ENCODE measurements around the gene FAM118A.
"Not testable (repeated sequence)": the region's sequence is repeated elsewhere in the genome, so short reads cannot be mapped to it uniquely, and the experiment has no call there.

FAM118A gene

DNA sequence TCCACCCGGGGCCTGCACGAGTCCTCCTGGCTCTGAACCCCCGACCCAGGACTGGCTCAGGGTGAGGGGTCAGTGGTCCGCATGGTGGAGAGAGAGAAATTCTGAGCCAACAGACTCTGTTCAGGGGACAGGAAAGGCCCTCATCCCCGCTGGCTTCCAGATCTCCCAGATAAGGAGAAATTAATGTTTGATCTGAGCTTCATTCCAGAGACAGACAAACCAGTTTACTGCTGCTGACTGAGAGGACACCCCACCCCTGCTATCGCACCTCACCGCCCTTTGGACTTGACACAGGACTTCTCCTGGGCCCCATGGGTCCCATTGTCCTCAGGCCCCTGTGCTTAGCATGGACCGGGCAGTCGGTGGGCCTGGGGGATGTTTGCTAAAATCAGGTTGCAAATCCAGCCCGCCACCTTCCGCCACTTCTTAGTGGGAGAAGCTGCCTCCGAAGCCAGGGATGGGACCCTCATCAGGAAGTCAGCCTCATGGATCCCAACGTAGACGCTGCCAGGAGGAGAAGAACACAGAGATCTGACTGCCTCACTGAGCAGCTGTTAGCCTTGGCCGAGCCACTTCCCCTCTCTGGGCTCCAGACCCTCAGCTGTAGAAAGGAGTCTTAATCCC, 36.2 kb upstream of the FAM118A start:
- no peak overlapping the region for H3K4me3 Mint-ChIP-seq
- DNase-seq (no peak), ATAC-seq (no peak)
- peaks cover 20% of the 10 kb centered on the region for H3K27me3 Mint-ChIP-seq
- no peaks in the 10 kb centered on the region for H3K9me3 Mint-ChIP-seq
- no peak overlapping the region for H3K27ac Mint-ChIP-seq
- peaks cover 27% of the 10 kb centered on the region for H3K4me1 Mint-ChIP-seq

DNA sequence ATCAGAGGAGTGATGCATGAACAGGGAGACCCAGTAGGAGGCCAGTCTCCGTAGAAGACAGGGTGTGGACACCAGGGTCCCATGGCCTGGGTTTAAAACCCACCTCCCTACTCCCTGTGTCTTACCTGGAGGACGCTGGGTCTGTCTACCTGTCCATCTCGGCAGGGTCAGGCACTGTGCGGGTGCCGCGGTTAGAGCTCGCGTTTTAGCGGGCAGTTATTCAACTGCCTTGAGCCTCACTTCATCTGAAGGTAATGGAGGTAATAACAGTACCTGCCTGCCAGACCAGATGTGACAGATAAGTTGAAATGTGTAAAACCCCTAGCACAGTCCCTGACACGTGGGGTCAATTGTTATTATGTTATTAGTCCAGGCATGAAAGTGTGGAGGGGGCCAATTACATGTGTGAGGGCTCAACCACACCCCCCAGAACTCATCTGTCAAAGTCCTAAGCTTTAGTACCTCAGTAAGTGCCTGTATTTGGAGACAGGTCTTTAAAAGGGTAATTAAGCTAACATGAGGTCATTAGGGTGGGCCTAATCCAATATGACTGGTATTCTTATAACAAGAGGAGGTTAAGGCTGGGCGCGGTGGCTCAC, 33.1 kb upstream of the FAM118A start:
- no peak overlapping the region for H3K4me3 Mint-ChIP-seq
- H3K4me1 Mint-ChIP-seq, result peaks cover 35% of the 10 kb centered on the region
- peaks cover under 1% of the 10 kb centered on the region for H3K27me3 Mint-ChIP-seq
- H3K27ac Mint-ChIP-seq, result no peak overlapping the region
- ATAC-seq (no peak), DNase-seq (no peak)
- no peaks in the 10 kb centered on the region for H3K9me3 Mint-ChIP-seq

DNA sequence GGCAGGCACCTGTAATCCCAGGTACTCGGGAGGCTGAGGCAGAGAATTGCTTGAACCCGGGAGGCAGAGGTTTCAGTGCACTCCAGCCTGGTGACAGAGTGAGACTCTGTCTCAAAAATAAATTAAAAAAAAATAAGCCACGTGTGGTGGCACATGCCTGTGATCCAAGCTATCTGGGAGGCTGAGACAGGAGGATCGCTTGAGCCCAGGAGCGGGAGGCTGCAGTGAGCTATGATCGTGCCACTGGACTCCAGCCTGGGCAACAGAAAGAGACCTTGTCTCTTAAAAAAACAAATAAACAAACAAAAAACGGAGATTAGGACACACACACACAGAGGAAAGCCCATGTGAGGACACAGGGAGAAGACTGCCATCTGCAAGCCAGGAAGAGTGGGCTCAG, 32.0 kb upstream of the FAM118A start:
- H3K9me3 Mint-ChIP-seq, ATAC-seq, DNase-seq, H3K4me3 Mint-ChIP-seq: not testable (repeated sequence)
- peaks cover 11% of the 10 kb centered on the region for H3K27me3 Mint-ChIP-seq
- peak overlapping the region; percentile 4 to 56 for H3K27ac Mint-ChIP-seq
- peaks cover 35% of the 10 kb centered on the region for H3K4me1 Mint-ChIP-seq

DNA sequence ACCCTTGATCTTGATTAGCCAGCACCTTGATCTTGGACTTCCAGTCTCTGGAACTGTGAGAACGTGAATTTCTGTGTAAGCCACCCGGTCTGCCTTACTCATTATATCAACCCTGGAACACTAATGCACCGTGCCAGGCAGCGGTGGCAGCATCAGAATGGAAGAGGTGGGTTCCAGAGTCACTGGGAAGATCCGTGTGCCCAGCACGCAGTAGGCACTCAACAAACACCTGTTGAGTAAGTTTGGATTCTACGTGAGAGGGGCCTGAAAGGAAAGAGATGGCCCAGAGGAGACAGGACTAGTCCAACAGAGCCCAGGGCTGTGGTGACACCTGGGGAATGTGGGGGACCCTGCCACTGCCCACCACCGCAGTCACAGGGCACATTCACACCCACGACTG, 31.6 kb upstream of the FAM118A start:
- peaks cover 35% of the 10 kb centered on the region for H3K4me1 Mint-ChIP-seq

DNA sequence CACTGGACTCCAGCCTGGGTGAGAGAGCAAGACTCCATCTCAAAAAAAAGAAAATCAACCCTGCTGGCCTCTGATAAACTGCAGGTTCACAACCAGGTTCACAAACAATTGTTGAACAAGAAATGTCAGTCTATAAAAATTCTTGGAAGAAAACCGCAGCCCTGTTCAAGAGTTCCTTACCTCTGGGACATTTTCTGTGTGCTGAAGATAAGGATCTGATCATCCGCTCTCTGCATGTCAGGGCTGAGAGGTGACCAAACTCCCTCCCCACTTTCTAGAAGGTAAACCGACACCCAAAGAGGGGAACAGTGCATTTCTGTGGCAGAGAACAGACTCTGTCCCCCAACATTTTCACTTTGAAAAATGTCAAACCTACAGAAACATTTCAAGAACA, 29.1 kb upstream of the FAM118A start:
- H3K4me3 Mint-ChIP-seq, result peak overlapping the region in 1 of 2 donors; percentile 0
- DNase-seq (no peak), ATAC-seq (no peak)
- peaks cover 48% of the 10 kb centered on the region for H3K4me1 Mint-ChIP-seq
- H3K27ac Mint-ChIP-seq, result peak overlapping the region in 1 of 2 donors; percentile 84
- no peaks in the 10 kb centered on the region for H3K9me3 Mint-ChIP-seq
- H3K27me3 Mint-ChIP-seq, result peaks cover 37% of the 10 kb centered on the region

More for the DNA sequence above, 31.6 kb upstream of the FAM118A start:
- H3K27me3 Mint-ChIP-seq, result peaks cover 15% of the 10 kb centered on the region
- no peaks in the 10 kb centered on the region for H3K9me3 Mint-ChIP-seq
- DNase-seq (no peak), ATAC-seq (no peak)
- peak overlapping the region in 1 of 2 donors; percentile 4 for H3K27ac Mint-ChIP-seq
- no peak overlapping the region for H3K4me3 Mint-ChIP-seq

DNA sequence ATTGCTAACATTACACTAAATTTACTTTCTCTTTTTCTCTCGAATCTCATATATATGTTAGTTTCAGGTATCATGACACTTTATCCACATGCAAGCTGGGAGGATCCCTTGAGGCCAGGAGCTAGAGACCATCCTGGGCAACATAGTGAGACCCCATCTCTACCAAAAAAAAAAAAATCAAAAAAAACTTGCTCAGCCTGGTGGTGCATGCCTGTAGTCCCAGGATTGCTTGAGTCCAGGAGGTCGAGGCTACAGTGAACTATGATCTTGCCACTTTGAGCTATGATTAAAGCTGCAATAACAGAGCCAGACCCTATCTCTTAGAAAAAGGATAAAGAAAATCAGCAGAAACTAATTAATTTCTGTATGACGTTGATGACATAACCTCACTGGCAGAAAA, 28.7 kb upstream of the FAM118A start:
- H3K9me3 Mint-ChIP-seq, result no peaks in the 10 kb centered on the region
- H3K27ac Mint-ChIP-seq, result peak overlapping the region in 1 of 2 donors; percentile 7
- H3K4me1 Mint-ChIP-seq, result peaks cover 48% of the 10 kb centered on the region

DNA sequence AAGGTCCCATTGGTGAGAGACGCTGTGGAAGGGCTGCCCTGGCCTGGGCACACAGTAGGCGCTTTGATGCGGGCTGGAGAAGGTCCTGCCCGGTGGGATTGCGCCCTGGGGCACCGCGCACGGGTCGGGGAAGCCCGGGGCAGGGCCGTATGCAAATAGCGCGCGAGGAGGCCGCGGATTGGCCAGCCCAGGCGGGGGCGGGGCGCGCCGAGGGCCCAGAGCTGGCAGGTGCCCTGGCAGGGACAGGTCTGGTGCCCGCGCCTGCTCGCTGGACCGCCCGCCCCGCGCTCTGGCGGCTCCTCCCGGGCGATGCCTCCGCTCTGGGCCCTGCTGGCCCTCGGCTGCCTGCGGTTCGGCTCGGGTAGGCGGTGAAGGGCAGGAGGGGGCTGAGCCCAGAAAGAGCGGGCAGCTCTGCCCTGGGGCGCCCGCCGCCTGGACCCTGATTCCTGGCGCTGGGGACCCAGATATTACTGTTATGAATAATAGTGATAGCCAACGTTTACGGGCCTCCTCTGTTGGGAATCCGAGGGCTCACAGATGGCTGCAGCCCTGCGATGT, 24.9 kb upstream of the FAM118A start, which contains the start of gene UPK3A:
Gene UPK3A, plus strand, starts transcription at position 245 of the 558 bp plus-strand sequence. Its CDS starts 65 bp downstream, at position 310.
- Mint-ChIP-seq H3K9me3 (no peaks in the 10 kb centered on the region), H3K4me1 (peaks cover 27% of the 10 kb centered on the region), H3K27ac (no peak within 1 kb of the TSS), H3K4me3 (peak within 1 kb of the TSS; percentile 59 to 64), H3K27me3 (peaks cover 49% of the 10 kb centered on the region)
- DNase-seq (peak; percentile 56 to 59), ATAC-seq (peak; percentile 94)

More for the DNA sequence above, 28.7 kb upstream of the FAM118A start:
- no peak for ATAC-seq
- no peak for DNase-seq
- peaks cover 40% of the 10 kb centered on the region for H3K27me3 Mint-ChIP-seq
- no peak overlapping the region for H3K4me3 Mint-ChIP-seq

DNA sequence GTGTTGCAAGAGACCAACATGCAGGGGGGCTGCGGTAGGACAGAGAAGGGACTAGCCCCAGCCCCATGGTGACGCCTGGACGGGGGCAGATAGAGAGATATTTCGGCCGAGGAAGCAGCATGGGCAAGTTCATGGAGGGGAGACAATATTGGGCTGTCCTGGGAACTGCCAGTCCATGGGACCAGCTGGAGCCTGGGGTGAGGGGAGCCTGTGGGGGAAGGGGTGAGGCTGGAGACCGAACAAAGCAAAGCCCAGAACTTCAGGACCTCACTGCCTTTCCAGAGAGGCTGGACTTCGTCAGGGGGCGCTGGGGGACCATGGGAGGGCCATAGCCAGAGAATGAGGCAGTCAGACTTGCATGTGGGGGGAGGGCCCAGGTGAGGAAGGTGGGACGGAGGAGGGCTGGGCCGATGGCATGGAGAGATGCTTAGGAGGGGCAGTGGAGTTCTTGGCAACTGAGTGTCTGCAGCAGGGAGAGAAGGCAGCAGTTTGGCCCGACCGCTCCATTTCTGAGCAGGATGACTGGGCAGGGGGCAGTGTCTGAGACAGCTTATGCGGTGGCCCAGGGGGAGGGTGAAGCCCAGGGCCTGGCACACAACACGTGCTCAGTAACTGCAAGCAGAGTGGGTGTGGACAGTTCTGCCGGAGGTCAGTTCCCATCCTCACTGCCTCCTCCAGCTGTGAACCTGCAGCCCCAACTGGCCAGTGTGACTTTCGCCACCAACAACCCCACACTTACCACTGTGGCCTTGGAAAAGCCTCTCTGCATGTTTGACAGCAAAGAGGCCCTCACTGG, 24.3 kb upstream of the FAM118A start:
- DNase-seq, result no peak
- Mint-ChIP-seq H3K27ac (no peak overlapping the region), H3K4me3 (no peak overlapping the region), H3K9me3 (no peaks in the 10 kb centered on the region), H3K4me1 (peaks cover 21% of the 10 kb centered on the region), H3K27me3 (peaks cover 49% of the 10 kb centered on the region)
- no peak for ATAC-seq

DNA sequence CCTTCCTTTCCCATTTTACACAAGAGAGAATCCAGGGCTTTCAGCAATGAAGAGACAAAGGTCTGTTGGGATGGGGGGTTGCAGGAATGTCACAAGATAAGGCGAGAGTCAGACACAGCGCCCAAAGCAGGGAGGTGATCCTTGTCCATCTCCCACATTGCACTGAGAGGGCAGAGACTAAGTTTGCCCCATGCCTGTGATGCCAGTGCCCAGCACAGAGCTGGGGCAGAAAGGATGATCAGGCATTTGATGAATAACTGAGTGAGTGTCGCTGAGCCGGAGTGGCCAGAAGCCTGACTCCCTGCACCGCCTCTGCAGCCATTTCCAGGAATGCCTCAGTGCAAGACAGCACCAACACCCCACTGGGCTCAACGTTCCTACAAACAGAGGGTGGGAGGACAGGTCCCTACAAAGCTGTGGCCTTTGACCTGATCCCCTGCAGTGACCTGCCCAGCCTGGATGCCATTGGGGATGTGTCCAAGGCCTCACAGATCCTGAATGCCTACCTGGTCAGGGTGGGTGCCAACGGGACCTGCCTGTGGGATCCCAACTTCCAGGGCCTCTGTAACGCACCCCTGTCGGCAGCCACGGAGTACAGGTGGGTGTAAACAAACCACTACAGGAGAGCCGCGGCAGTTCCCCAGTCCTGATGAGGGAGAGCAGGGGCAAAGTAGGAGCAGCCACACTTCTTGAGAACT, 22.7 kb upstream of the FAM118A start:
- peaks cover 44% of the 10 kb centered on the region for H3K27me3 Mint-ChIP-seq
- ATAC-seq, result no peak
- H3K4me1 Mint-ChIP-seq, result peaks cover 14% of the 10 kb centered on the region
- H3K9me3 Mint-ChIP-seq, result no peaks in the 10 kb centered on the region
- no peak for DNase-seq
- H3K4me3 Mint-ChIP-seq, result no peak overlapping the region
- no peak overlapping the region for H3K27ac Mint-ChIP-seq

DNA sequence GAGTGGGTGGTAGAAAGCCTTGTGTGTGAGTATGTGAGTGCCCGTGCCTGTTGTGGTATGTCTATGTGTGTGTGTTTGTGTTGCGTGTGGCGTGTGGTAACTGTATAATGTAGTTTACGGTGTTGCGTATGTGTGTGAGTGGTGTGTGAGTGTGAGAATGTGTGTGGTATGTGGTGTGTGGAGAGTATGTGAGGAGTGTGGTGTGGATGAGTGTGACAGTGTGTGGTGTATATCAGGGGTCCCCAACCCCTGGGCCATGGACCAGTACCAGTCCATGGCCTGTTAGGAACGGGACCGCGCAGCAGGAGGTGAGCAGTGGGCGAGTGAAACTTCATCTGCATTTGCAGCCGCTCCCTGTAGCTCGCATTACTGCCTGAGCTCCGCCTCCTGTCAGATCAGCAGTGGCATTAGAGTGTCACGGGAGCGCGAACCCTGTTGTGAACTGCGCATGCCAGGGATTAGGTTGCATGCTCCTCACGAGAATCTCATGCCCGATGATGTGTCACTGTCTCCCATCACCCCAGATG, 19.3 kb upstream of the FAM118A start:
- Mint-ChIP-seq H3K27me3 (peaks cover 13% of the 10 kb centered on the region), H3K4me3 (no peak overlapping the region), H3K4me1 (peaks cover 1% of the 10 kb centered on the region), H3K9me3 (no peaks in the 10 kb centered on the region), H3K27ac (no peak overlapping the region)
- DNase-seq, result no peak
- ATAC-seq, result no peak

DNA sequence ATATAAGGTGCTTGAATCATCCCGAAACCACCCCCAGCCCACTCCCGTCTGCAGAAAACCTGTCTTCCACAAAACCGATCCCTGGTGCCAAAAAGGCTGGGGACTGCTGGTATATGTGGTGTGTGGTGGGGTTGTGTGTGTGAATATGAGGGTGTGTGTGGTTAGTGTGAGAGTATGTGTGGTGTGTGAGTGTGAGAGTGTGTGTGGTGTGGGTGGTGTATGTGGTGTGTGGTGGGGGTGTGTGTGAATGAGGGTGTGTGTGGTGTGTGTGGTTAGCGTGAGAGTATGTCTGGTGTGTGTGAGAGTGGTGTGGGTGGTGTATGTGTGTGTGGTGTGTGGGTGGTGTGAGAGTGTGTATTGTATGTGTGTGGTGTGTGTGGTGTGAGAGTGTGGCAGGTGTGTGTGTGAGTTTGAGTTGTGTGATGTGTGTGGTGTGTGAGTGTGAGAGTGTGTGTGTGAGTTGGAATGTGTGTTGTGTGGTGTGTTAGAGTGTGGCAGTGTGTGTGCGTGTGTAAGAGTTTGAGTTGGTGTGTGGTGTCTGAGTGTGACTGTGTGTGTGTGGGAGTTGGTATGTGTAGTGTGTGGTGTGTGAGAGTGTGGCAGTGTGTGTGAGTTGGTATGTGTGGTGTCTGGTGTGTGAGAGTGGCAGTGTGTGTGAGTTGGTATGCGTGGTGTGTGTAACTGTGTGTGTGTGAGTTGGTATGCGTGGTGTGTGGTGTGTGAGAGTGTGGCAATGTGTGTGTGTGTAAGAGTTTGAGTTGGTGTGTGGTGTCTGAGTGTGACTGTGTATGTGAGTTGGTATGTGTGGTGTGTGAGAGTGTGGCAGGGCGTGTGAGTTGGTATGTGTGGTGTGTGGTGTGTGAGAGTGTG, 18.4 kb upstream of the FAM118A start:
- Mint-ChIP-seq H3K4me3 (no peak overlapping the region), H3K27me3 (peaks cover 6% of the 10 kb centered on the region), H3K4me1 (peaks cover 9% of the 10 kb centered on the region), H3K27ac (no peak overlapping the region), H3K9me3 (no peaks in the 10 kb centered on the region)
- DNase-seq (peak; percentile 15 to 33), ATAC-seq (peak; percentile 77)

DNA sequence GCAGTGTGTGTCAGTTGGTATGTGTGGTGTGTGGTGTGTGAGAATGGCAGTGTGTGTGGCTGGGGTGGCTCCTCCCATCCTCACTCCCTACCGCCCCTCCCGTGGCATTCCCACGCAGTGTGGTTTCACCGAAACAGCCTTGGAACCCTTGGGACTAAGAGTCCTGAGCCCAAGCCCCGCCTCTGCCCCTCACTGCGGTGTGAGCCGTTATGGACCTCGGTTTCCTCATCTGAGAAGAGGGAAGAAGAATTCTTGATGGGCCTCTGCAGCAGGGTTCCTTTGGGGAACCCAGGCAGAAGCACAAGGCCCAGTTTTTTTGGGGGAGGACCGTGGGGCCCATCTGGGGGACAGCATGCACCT, 17.8 kb upstream of the FAM118A start:
- H3K27ac Mint-ChIP-seq, result no peak overlapping the region
- peaks cover 16% of the 10 kb centered on the region for H3K4me1 Mint-ChIP-seq
- H3K4me3 Mint-ChIP-seq, result no peak overlapping the region
- no peaks in the 10 kb centered on the region for H3K9me3 Mint-ChIP-seq
- ATAC-seq, result no peak
- no peak for DNase-seq
- no peaks in the 10 kb centered on the region for H3K27me3 Mint-ChIP-seq

DNA sequence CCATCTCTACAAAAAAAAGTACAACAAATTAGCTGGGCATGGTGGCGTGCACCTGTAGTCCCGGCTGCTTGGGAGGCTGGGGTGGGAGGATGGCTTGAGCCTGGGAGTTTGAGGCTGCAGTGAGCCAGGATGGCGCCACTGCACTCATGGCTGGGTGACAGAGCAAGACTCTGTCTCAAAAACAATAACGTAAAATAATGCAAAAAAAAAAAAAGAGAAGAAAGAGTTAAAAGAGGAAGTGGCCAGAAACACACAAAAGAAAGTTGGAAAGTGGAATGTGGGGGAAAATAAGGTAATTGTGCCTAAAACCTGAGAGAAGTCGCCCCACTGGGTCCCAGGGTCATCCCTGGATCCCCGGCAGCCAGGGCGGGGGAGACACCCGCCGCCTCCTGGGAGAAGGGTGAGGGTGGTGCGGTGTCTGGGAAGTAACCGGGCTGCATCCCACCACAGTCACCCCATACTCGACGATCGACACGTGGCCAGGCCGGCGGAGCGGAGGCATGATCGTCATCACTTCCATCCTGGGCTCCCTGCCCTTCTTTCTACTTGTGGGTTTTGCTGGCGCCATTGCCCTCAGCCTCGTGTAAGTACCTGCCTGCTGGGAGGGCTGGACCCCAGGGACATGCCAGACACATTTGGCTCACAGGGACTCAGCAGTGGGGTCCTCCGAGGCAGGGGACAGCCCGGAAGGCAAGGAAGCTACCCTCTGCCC, 16.8 kb upstream of the FAM118A start:
- no peak for ATAC-seq
- Mint-ChIP-seq H3K4me3 (no peak overlapping the region), H3K4me1 (peaks cover 19% of the 10 kb centered on the region), H3K27me3 (no peaks in the 10 kb centered on the region), H3K9me3 (no peaks in the 10 kb centered on the region), H3K27ac (no peak overlapping the region)
- no peak for DNase-seq

DNA sequence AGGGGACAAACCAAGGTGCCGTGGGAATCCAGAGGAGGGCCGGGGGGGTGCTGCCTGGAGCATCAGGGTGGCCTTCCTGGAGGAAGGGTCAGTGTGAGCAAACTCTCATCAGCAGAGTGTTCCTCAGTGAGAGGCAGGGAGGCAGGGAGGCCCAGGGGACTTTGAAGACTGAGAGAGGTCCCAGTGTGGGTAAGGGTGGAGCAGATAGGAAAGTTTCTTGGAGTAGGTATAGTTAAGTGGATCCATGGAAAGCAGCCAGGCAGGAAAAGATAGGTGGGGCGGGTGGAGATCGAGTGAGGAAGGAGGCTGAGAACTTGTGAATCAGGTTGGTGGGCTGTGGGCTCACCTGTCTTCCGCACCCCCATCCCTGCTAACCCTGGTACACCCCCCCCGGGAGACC, 15.7 kb upstream of the FAM118A start:
- H3K4me1 Mint-ChIP-seq, result peaks cover 28% of the 10 kb centered on the region
- no peaks in the 10 kb centered on the region for H3K27me3 Mint-ChIP-seq
- DNase-seq (no peak), ATAC-seq (no peak)
- H3K4me3 Mint-ChIP-seq, result no peak overlapping the region
- no peak overlapping the region for H3K27ac Mint-ChIP-seq
- no peaks in the 10 kb centered on the region for H3K9me3 Mint-ChIP-seq

All from stimulated activated naive CD8-positive, alpha-beta T cell treated with anti-CD3 and anti-CD28 coated beads, Interleukin-15, amount 100 ng/mL, for 72 hours (primary cell).